NCI-H1092 (cell line): ENCODE data around the gene RPUSD2.

Experiments
- DNase-seq: peaks from one replicate; lab custom pipeline; 2025; lab: John Stamatoyannopoulos, UW

The RPUSD2 gene

DNA sequence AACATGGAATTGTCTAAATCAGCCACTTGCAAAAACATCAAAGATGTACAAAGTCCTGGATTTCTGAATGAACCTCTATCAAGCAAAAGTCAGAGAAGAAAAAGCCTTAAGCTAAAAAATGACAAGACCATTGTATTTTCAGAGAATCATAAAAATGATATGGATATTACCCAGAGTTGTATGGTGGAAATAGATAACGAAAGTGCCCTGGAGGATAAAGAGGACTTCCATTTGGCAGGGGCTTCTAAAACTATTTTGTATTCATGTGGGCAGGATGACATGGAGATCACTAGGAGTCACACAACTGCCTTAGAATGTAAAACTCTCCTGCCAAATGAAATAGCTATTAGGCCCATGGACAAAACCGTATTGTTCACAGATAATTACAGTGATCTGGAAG lies 54.3 kb downstream of the RPUSD2 start:
- DNase-seq = no peak
